Trophoblast cell (in vitro differentiated cells and primary cell): ENCODE data around the gene KRTAP13-3.

Source experiments
- DNase-seq, 2 donors: peaks; one replicate each; pipeline ENCODE4 v3.0.0-alpha.2; 2016
- H2AFZ ChIP-seq: 2 replicates; pipeline ENCODE4 v1.6.1; 2013; ENCODE audit warnings: low read length, moderate library complexity, mild to moderate bottlenecking; ENCODE audit not compliant: insufficient read depth, poor library complexity
- H2AK5ac ChIP-seq: 2 replicates; pipeline ENCODE4 v1.6.1; 2013; ENCODE audit warnings: mild to moderate bottlenecking, low read length
- H2BK120ac ChIP-seq: 2 replicates; pipeline ENCODE4 v1.6.1; 2013; ENCODE audit warnings: low read length, mild to moderate bottlenecking, moderate library complexity; ENCODE audit not compliant: insufficient read depth, poor library complexity
- H2BK12ac ChIP-seq: 2 replicates; pipeline ENCODE4 v1.6.1; 2013; ENCODE audit warnings: mild to moderate bottlenecking, low read length, moderate library complexity
- H2BK5ac ChIP-seq: 2 replicates; pipeline ENCODE4 v1.6.1; 2013; ENCODE audit warnings: low read length, low read depth, moderate library complexity, mild to moderate bottlenecking; ENCODE audit not compliant: poor library complexity
- H3K14ac ChIP-seq: 2 replicates; pipeline ENCODE4 v1.6.1; 2013; ENCODE audit warnings: mild to moderate bottlenecking, low read length
- H3K18ac ChIP-seq: 2 replicates; pipeline ENCODE4 v1.6.1; 2013; ENCODE audit warnings: mild to moderate bottlenecking, low read length
- H3K23ac ChIP-seq: 2 replicates; pipeline ENCODE4 v1.6.1; 2013; ENCODE audit warnings: low read length
- H3K27ac ChIP-seq: 2 replicates; pipeline ENCODE4 v1.5.1; 2013; ENCODE audit warnings: low read depth, mild to moderate bottlenecking, inconsistent platforms, low read length, moderate library complexity
- H3K27me3 ChIP-seq: 2 replicates; pipeline ENCODE4 v1.6.1; 2013; ENCODE audit warnings: inconsistent platforms, mild to moderate bottlenecking, low read length, moderate library complexity; ENCODE audit not compliant: insufficient read depth
- H3K36me3 ChIP-seq, 2 experiments: 1 replicate in 1 of 2; 2 replicates in 1 of 2; pipeline ENCODE4 v1.6.1; 2013; ENCODE audit warnings: low read length in 2 of 2, mild to moderate bottlenecking in 2 of 2, moderate library complexity in 1 of 2; ENCODE audit not compliant: insufficient read depth in 2 of 2, control insufficient read depth in 1 of 2
- H3K4ac ChIP-seq: 2 replicates; pipeline ENCODE4 v1.6.1; 2013; ENCODE audit warnings: low read depth, mild to moderate bottlenecking, low read length, moderate library complexity
- H3K4me1 ChIP-seq, 2 experiments: 1 replicate in 1 of 2; 2 replicates in 1 of 2; pipeline ENCODE4 v1.6.1; 2013; ENCODE audit warnings: low read length in 2 of 2, mild to moderate bottlenecking in 2 of 2, moderate library complexity in 1 of 2; ENCODE audit not compliant: insufficient read depth in 2 of 2, control insufficient read depth in 1 of 2
- H3K4me2 ChIP-seq: 2 replicates; pipeline ENCODE4 v1.6.1; 2013; ENCODE audit warnings: inconsistent platforms, mild to moderate bottlenecking, low read length, moderate library complexity
- H3K4me3 ChIP-seq: 2 replicates; pipeline ENCODE4 v1.5.1; 2013; ENCODE audit warnings: mild to moderate bottlenecking, low read depth, low read length, inconsistent platforms
- H3K79me1 ChIP-seq: one replicate; pipeline ENCODE4 v1.6.1; 2013; ENCODE audit warnings: low read length
- H3K79me2 ChIP-seq: 2 replicates; pipeline ENCODE4 v1.6.1; 2013; ENCODE audit warnings: low read length, mild to moderate bottlenecking; ENCODE audit not compliant: control insufficient read depth, insufficient read depth, poor library complexity
- H3K9ac ChIP-seq: 2 replicates; pipeline ENCODE4 v1.6.1; 2013; ENCODE audit warnings: mild to moderate bottlenecking, low read length
- H3K9me3 ChIP-seq: 2 replicates; pipeline ENCODE4 v1.6.1; 2013; ENCODE audit warnings: low read depth, mild to moderate bottlenecking, control low read depth, inconsistent platforms, low read length; ENCODE audit not compliant: insufficient read depth
- H4K12ac ChIP-seq: 2 replicates; pipeline ENCODE4 v1.6.1; 2013; ENCODE audit warnings: low read depth, mild to moderate bottlenecking, low read length, moderate library complexity
- H4K8ac ChIP-seq: 2 replicates; pipeline ENCODE4 v1.6.1; 2013; ENCODE audit warnings: low read depth, mild to moderate bottlenecking, low read length, moderate library complexity
- H4K91ac ChIP-seq: one replicate; pipeline ENCODE4 v1.6.1; 2013; ENCODE audit warnings: low read depth, mild to moderate bottlenecking, low read length, moderate library complexity
- WGBS: extraction: QIAGEN DNeasy Blood & Tissue Kit; methylation state at CpG from one replicate; pipeline ENCODE4 v1.1.7; 2013; ENCODE audit warnings: missing lambda C conversion rate; ENCODE audit not compliant: insufficient read length, insufficient coverage; ENCODE audit errors: extremely low coverage; 5-methylcytosine and 5-hydroxymethylcytosine counted together

Gene KRTAP13-3

DNA sequence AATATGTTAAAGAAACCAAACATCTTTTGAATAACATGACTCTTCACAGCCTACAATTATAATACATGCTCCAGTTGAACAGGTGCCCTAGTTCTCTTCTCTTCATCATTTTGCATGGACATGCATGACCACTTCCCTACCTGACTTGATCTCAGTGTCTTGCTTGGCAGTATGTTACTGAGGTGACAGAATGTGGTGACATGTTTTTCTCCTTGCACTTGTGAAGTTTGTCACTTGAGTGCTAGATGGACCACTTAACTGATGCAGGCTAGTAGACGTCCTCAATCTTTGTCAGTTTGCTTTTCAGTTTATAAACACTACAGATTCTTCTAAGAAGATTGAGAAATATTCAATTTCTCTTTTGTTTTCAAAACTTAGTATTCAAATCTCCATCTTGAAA, 43.5 kb downstream of the KRTAP13-3 start:
- Histone ChIP-seq H3K36me3 (no peaks in the 10 kb centered on the region), H2BK12ac (no peak overlapping the region), H3K79me2 (no peaks in the 10 kb centered on the region), H3K9me3 (no peaks in the 10 kb centered on the region), H3K4ac (no peak overlapping the region), H3K4me1 (no peaks in the 10 kb centered on the region), H2BK120ac (no peak overlapping the region), H3K9ac (no peak overlapping the region), H3K14ac (no peak overlapping the region), H3K18ac (no peak overlapping the region), H3K27me3 (no peaks in the 10 kb centered on the region), H4K91ac (no peak overlapping the region), H2BK5ac (no peak overlapping the region), H3K4me3 (no peak overlapping the region), H4K12ac (no peak overlapping the region), H2AFZ (no peak overlapping the region), H3K23ac (no peak overlapping the region), H3K27ac (no peak overlapping the region), H2AK5ac (no peak overlapping the region), H3K79me1 (no peaks in the 10 kb centered on the region), H3K4me2 (no peak overlapping the region), H4K8ac (no peak overlapping the region)
- no CpG with 5 or more reads among the region's 1 CpG for WGBS
- DNase-seq: no peak
